Endodermal cell (in vitro differentiated cells): Measurements from ENCODE around the gene ARRDC5. TPM values are rescaled to one million over a fixed set of nuclear protein-coding genes. Genes with fewer than 3 reads are reported as not detected.

Source experiments
- DNase-seq: peaks from one replicate; pipeline ENCODE4 v3.0.0-alpha.2; 2017
- H3K27ac ChIP-seq: 2 replicates; pipeline ENCODE4 v1.5.1; 2013; ENCODE audit warnings: mild to moderate bottlenecking, low read depth, low read length, moderate library complexity
- H3K27me3 ChIP-seq: 2 replicates; pipeline ENCODE4 v1.6.1; 2013; ENCODE audit warnings: mild to moderate bottlenecking, low read length, moderate library complexity; ENCODE audit not compliant: insufficient read depth, control insufficient read depth, poor library complexity, severe bottlenecking
- H3K36me3 ChIP-seq: 2 replicates; pipeline ENCODE4 v1.7.0; 2013; ENCODE audit warnings: mild to moderate bottlenecking, low read length, moderate library complexity; ENCODE audit not compliant: control insufficient read depth, insufficient read depth
- H3K4me1 ChIP-seq: one replicate; pipeline ENCODE4 v1.7.0; 2013; ENCODE audit warnings: low read length; ENCODE audit not compliant: control insufficient read depth, insufficient read depth
- H3K4me3 ChIP-seq: 2 replicates; pipeline ENCODE4 v1.5.1; 2013; ENCODE audit warnings: mild to moderate bottlenecking, low read length, moderate library complexity
- H3K9ac ChIP-seq: 2 replicates; pipeline ENCODE4 v1.6.1; 2013; ENCODE audit warnings: mild to moderate bottlenecking, low read length, moderate library complexity; ENCODE audit not compliant: poor library complexity, severe bottlenecking; ENCODE audit errors: extremely low read depth
- H3K9me3 ChIP-seq: 2 replicates; pipeline ENCODE4 v1.6.1; 2013; ENCODE audit warnings: mild to moderate bottlenecking, low read length, moderate library complexity; ENCODE audit not compliant: control insufficient read depth
- H3K27ac Mint-ChIP-seq: 2 replicates; pipeline ENCODE4 v1.8.0; 2020; ENCODE audit warnings: mixed read lengths
- H3K27me3 Mint-ChIP-seq: 2 replicates; pipeline ENCODE4 v1.8.0; 2021; ENCODE audit warnings: mild to moderate bottlenecking, mixed read lengths; ENCODE audit not compliant: insufficient read depth
- H3K36me3 Mint-ChIP-seq: 2 replicates; pipeline ENCODE4 v1.8.0; 2020; ENCODE audit warnings: low read depth, mixed read lengths
- H3K4me1 Mint-ChIP-seq: 2 replicates; pipeline ENCODE4 v1.8.0; 2020; ENCODE audit warnings: mixed read lengths
- H3K4me3 Mint-ChIP-seq: 2 replicates; pipeline ENCODE4 v1.8.0; 2020; ENCODE audit warnings: mild to moderate bottlenecking, moderate library complexity, mixed read lengths
- H3K9me3 Mint-ChIP-seq: 2 replicates; pipeline ENCODE4 v1.8.0; 2020; ENCODE audit warnings: mild to moderate bottlenecking, mixed read lengths
- WGBS, 2 experiments: methylation state at CpG; one replicate each; pipeline versions ENCODE4 v1.1.5 to v1.1.7; 2013; ENCODE audit warnings: missing lambda C conversion rate in 2 of 2, mixed read lengths in 1 of 2; ENCODE audit not compliant: insufficient coverage in 1 of 2, insufficient read length in 1 of 2; 5-methylcytosine and 5-hydroxymethylcytosine counted together
- total RNA-seq, 2 donors: library from RNA; stranded (reverse); fragmentation: NEBNext Ultra II Directional in 1 of 2; extraction: Animal tissue kit (Norgen Biotek cat#: 25700) in 1 of 2; gene quantifications; 2 replicates in 1 of 2; 3 replicates in 1 of 2; pipeline ENCODE4 v1.2.1, GENCODE V29; 2021
- TF ChIP-seq, protein P1 (sequence below): fragments of 200-600 bp; sonication (generic); conservative IDR thresholded peaks from 2 replicates; pipeline ENCODE4 v1.5.0; 2021; ENCODE audit warnings: antibody characterized with exemption, mild to moderate bottlenecking

ARRDC5 gene
- total RNA-seq, 2 donors from 2014 or later, result not detected

DNA sequence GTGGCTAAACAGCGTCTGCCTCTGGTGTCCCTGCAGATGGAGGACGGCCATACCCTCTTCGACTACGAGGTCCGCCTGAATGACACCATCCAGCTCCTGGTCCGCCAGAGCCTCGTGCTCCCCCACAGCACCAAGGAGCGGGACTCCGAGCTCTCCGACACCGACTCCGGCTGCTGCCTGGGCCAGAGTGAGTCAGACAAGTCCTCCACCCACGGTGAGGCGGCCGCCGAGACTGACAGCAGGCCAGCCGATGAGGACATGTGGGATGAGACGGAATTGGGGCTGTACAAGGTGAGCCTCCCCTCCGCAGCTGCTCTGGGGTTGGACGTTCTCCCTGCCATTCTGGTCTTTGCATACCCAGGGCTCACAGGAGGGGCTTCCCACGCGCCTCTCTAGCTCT is 26.5 kb upstream of the ARRDC5 start:
- 94% methylated on average over 12 to 22 of the region's 22 CpGs for WGBS, 2 experiments

DNA sequence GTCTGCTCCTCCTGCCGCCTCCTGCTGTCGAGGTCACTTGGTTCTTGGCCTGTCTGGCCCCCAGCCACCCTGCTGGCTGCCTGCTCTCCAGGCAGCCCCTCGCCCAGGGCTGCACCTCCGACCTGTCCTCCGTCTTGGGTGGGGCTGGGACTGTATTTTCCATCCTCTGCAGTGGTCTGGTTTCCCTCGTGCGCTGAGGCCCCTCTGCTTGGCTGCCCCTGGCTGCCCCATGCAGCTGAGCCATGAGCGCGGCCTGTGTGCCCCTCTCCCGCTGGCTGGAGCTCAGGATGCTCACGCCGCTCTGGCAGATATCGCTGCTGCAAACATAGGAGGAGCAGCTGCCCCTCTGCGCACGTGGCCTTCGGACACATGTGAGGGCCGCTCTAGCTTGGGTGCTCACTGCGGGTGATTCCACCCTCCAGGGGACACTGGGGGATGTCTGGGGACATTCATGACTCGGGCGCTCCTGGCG is 20.6 kb upstream of the ARRDC5 start:
- Histone ChIP-seq H3K27ac (peak overlapping the region; percentile 83), H3K9ac (no peak overlapping the region), H3K27me3 (no peaks in the 10 kb centered on the region), H3K4me3 (no peak overlapping the region), H3K36me3 (peaks cover 7% of the 10 kb centered on the region), H3K4me1 (no peaks in the 10 kb centered on the region), H3K9me3 (no peaks in the 10 kb centered on the region)
- H3K9me3 Mint-ChIP-seq, result no peaks in the 10 kb centered on the region
- no peaks in the 10 kb centered on the region for H3K27me3 Mint-ChIP-seq
- H3K27ac Mint-ChIP-seq, result no peak overlapping the region
- DNase-seq, result no peak
- H3K36me3 Mint-ChIP-seq, result peaks cover 35% of the 10 kb centered on the region
- H3K4me3 Mint-ChIP-seq, result no peak overlapping the region
- WGBS, 2 experiments, result 92 to 95% methylated on average over 13 to 21 of the region's 21 CpGs
- TF ChIP-seq, protein P1, sequence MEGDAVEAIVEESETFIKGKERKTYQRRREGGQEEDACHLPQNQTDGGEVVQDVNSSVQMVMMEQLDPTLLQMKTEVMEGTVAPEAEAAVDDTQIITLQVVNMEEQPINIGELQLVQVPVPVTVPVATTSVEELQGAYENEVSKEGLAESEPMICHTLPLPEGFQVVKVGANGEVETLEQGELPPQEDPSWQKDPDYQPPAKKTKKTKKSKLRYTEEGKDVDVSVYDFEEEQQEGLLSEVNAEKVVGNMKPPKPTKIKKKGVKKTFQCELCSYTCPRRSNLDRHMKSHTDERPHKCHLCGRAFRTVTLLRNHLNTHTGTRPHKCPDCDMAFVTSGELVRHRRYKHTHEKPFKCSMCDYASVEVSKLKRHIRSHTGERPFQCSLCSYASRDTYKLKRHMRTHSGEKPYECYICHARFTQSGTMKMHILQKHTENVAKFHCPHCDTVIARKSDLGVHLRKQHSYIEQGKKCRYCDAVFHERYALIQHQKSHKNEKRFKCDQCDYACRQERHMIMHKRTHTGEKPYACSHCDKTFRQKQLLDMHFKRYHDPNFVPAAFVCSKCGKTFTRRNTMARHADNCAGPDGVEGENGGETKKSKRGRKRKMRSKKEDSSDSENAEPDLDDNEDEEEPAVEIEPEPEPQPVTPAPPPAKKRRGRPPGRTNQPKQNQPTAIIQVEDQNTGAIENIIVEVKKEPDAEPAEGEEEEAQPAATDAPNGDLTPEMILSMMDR, result no peak
- H3K4me1 Mint-ChIP-seq, result no peaks in the 10 kb centered on the region

More for the DNA sequence above, 26.5 kb upstream of the ARRDC5 start:
- peaks cover 23% of the 10 kb centered on the region for H3K36me3 ChIP-seq
- Mint-ChIP-seq H3K9me3 (no peaks in the 10 kb centered on the region), H3K4me1 (no peaks in the 10 kb centered on the region), H3K27me3 (no peaks in the 10 kb centered on the region), H3K36me3 (peaks cover 36% of the 10 kb centered on the region), H3K4me3 (no peak overlapping the region), H3K27ac (no peak overlapping the region)
- no peaks in the 10 kb centered on the region for H3K9me3 ChIP-seq
- H3K27me3 ChIP-seq, result no peaks in the 10 kb centered on the region
- no peak overlapping the region for H3K27ac ChIP-seq
- H3K9ac ChIP-seq, result no peak overlapping the region
- DNase-seq, result no peak
- no peak overlapping the region for H3K4me3 ChIP-seq
- TF ChIP-seq, protein P1, result no peak
- H3K4me1 ChIP-seq, result no peaks in the 10 kb centered on the region

DNA sequence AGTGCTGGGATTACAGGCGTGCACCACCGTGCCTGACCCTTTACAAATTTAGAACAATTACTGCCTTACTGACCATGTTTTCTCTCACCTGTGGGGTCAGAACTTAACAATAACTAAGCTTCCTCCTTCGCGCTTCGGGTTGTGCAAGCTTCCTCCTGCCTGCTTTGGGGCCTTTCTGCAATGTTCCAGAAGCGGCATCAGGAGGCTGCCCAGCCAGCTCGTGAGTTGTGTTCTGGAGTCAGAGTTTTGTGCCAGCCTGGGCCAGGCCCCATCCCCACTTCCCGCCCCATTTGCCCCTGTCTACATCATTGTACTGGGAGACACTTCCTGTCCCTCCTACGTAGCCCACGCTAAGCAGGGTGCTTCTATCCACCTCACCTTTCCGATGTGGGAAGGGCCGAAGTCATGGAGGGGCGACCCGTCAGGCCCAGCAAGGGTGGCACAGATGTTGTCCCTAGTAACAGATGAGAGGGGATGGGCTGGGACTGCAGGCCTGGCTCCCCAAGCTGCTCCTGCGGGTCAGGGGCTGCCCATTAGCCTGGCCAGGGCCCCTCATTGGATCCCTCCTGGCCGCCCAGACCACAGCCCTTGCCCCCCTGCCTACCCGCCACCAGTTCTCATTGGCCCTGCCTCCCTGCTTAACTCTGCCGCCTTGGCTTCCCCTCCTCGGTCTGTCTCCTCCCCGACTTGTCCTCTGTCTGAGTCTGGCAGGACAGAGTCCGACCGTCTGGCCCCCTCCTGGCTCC is 20.0 kb upstream of the ARRDC5 start:
- Mint-ChIP-seq H3K27ac (peak overlapping the region; percentile 82), H3K4me1 (no peaks in the 10 kb centered on the region), H3K9me3 (no peaks in the 10 kb centered on the region), H3K27me3 (no peaks in the 10 kb centered on the region), H3K36me3 (peaks cover 38% of the 10 kb centered on the region), H3K4me3 (no peak overlapping the region)
- no peaks in the 10 kb centered on the region for H3K9me3 ChIP-seq
- H3K4me1 ChIP-seq, result no peaks in the 10 kb centered on the region
- no peak for DNase-seq
- H3K9ac ChIP-seq, result no peak overlapping the region
- TF ChIP-seq, protein P1, result no peak
- H3K4me3 ChIP-seq, result no peak overlapping the region
- H3K27ac ChIP-seq, result peak overlapping the region; percentile 83
- peaks cover 7% of the 10 kb centered on the region for H3K36me3 ChIP-seq
- WGBS, 2 experiments, result 93 to 100% methylated on average over 13 to 22 of the region's 22 CpGs
- no peaks in the 10 kb centered on the region for H3K27me3 ChIP-seq
